ENCODE data around the gene ALS2CL. TPM values are rescaled to one million over a fixed set of nuclear protein-coding genes. Genes with fewer than 3 reads are reported as not detected.

The ALS2CL gene
- total RNA-seq, 4 donors from 2014 or later: 13.0 to 20.1 (median 16.4) TPM

- H3K4me1 ChIP-seq: no peaks in the 10 kb centered on the region
- H3K9me3 ChIP-seq: no peaks in the 10 kb centered on the region
- TF ChIP-seq EP300 (IDR thresholded peaks at IDR 0.05) (no peak), CTCF (IDR thresholded peaks at IDR 0.05) (no peak), POLR2A (IDR thresholded peaks at IDR 0.05) (no peak)
- H3K27ac ChIP-seq: no peak overlapping the region
- DNase-seq (ENCODE audit: low spot score in 2 of 2): no peak
- H3K36me3 ChIP-seq: no peaks in the 10 kb centered on the region
- 78 to 89% methylated on average over 4 of the region's 4 CpGs for WGBS, 2 donors
- no peak overlapping the region for H3K4me3 ChIP-seq
- peaks cover 0 to 15% of the 10 kb centered on the region in 2 donors for H3K27me3 ChIP-seq
Measured at GRCh38 chr3:46719735-46720271, 26.3 kb upstream of the ALS2CL start.

GRCh38 chr3:46719044-46719565 lies 25.6 kb upstream of the ALS2CL start:
- Histone ChIP-seq H3K27ac (no peak overlapping the region), H3K4me1 (no peaks in the 10 kb centered on the region), H3K9me3 (no peaks in the 10 kb centered on the region), H3K27me3 (peaks cover 0 to 15% of the 10 kb centered on the region in 2 donors), H3K36me3 (no peaks in the 10 kb centered on the region), H3K4me3 (no peak overlapping the region)
- 70 to 79% methylated on average over 2 of the region's 2 CpGs for WGBS, 2 donors
- no peak for DNase-seq (ENCODE audit: low spot score in 2 of 2)
- no peak for TF ChIP-seq EP300 (IDR thresholded peaks at IDR 0.05)
- TF ChIP-seq POLR2A (IDR thresholded peaks at IDR 0.05): no peak
- no peak for TF ChIP-seq CTCF (IDR thresholded peaks at IDR 0.05)

- Histone ChIP-seq H3K9me3 (no peaks in the 10 kb centered on the region), H3K4me1 (no peaks in the 10 kb centered on the region), H3K36me3 (no peaks in the 10 kb centered on the region), H3K27ac (no peak within 1 kb of the TSS), H3K4me3 (no peak within 1 kb of the TSS), H3K27me3 (peaks cover 0 to 15% of the 10 kb centered on the region in 2 donors)
- TF ChIP-seq POLR2A (IDR thresholded peaks at IDR 0.05) (no peak), CTCF (IDR thresholded peaks at IDR 0.05) (no peak), EP300 (IDR thresholded peaks at IDR 0.05) (no peak)
- DNase-seq (ENCODE audit: low spot score in 2 of 2): no peak
- WGBS, 2 donors: 62 to 67% methylated on average over 30 to 38 of the region's 61 CpGs
Measured at GRCh38 chr3:46717447-46718231, 24.2 kb upstream of the ALS2CL start, which contains the start of gene PRSS50. PRSS50 (minus strand) TSS chr3:46717869; CDS start chr3:46717824, 45 bp downstream.

- Histone ChIP-seq H3K9me3 (no peaks in the 10 kb centered on the region), H3K27ac (no peak overlapping the region), H3K36me3 (no peaks in the 10 kb centered on the region), H3K4me1 (no peaks in the 10 kb centered on the region), H3K27me3 (peaks cover 0 to 15% of the 10 kb centered on the region in 2 donors), H3K4me3 (no peak overlapping the region)
- no peak for DNase-seq (ENCODE audit: low spot score in 2 of 2)
- TF ChIP-seq EP300 (IDR thresholded peaks at IDR 0.05) (no peak), CTCF (IDR thresholded peaks at IDR 0.05) (no peak), POLR2A (IDR thresholded peaks at IDR 0.05) (no peak)
- 84 to 85% methylated on average over 14 to 16 of the region's 19 CpGs for WGBS, 2 donors
Measured at GRCh38 chr3:46716461-46717441, 23.3 kb upstream of the ALS2CL start.
